ENCODE data around the gene CENPA. TPM values are rescaled to one million over a fixed set of nuclear protein-coding genes. Genes with fewer than 3 reads are reported as not detected.

CENPA gene
- 7.7 and 32.9 TPM in 2 replicates for total RNA-seq

DNA sequence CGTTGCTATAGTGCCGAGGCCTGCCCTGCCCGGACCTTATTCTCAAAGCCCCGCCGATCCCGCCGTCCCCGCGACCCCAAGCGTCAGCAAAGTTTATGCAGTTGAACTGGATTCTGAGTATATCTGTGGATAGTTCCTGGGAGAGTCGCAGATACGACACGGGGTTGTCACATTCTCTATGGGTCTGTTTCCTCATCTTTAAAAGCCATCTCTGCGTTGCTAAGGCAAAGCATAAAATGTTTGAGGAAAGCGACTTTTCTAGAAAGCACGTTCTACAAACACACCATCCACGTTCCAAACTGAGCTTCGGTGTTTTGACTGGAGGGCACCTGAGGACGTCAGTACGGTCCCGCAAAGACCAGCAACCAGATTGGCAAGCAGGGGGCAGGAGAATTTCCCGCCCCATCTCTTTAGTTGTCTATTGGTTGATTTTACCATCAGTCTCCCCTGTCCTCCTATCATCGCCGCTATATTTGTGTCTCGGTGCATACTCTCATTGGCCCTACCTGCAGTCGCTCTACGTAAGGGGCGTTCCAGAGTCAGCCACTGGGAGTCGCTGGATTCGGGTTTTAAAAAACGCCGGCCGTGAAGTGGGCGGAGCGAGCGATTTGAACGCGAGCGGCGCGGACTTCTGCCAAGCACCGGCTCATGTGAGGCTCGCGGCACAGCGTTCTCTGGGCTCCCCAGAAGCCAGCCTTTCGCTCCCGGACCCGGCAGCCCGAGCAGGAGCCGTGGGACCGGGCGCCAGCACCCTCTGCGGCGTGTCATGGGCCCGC lies at the start of gene CENPA:
CENPA (plus strand) TSS at position 626 of the 776 bp plus-strand sequence; CDS start at position 767, 141 bp downstream.

DNA sequence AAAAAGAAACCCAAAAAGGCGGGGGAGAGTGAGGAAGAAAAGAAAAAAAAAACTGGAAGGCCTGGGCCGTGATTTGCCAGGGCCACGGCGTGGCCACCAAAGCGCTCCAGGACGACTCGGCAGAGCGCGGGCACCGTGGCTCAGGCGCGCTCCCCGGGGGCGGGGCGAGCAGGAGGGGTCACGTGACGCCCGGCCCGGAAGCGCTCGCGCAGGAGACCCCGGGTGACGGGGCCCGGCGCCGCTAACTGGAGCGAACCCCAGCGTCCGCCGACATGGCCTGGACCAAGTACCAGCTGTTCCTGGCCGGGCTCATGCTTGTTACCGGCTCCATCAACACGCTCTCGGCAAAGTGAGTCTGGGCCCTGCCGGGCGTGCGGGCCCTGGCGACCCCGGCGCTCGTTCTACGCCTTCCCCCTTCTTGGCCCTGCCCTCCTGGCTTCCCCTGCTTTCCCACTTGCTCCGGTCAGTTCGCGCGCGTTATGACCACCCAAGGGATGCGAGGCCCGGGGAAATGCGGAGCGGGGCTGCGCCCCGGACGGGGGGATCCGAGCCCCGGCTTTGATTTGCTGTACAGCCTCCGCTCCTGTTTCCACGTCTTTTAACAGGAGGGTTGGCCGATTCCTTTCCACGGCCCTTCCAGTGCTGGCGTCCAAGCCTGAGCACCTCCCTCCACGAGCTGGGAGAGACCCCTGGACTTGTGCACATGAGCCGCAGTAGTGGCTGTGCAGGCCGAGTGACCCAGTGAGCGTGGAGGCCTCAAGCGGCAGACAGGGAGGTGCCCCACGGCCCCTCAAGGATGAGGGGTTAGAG lies 21.6 kb upstream of the CENPA start, which contains the start of gene SLC35F6:
SLC35F6 (plus strand) TSS at position 207 of the 810 bp plus-strand sequence; CDS start at position 273, 66 bp downstream.

Other genes starting within 250 kb of the CENPA start
- gene CIB4, start 144.7 kb upstream of the CENPA start, total RNA-seq = not detected in 2 replicates
- gene KCNK3, start 93.3 kb upstream of the CENPA start, total RNA-seq = 0.44 TPM in 1 of 2 replicates, not detected in the other
- gene SLC35F6, start 21.8 kb upstream of the CENPA start, total RNA-seq = 25.3 and 36.1 TPM in 2 replicates
- gene DPYSL5, start 62.1 kb downstream of the CENPA start, total RNA-seq = not detected in 2 replicates
- gene MAPRE3, start 184.6 kb downstream of the CENPA start, total RNA-seq = 6.6 and 8.4 TPM in 2 replicates
- gene TMEM214, start 246.9 kb downstream of the CENPA start, total RNA-seq = 38.7 and 45.9 TPM in 2 replicates